HG02938 (cell line): ENCODE data around the gene ZNF683.
"Not testable (repeated sequence)": the region's sequence is repeated elsewhere in the genome, so short reads cannot be mapped to it uniquely, and the experiment has no call there.

Experiments
- ATAC-seq: cut with Tn5 transposase; IDR thresholded peaks from one replicate; pipeline ENCODE4 v1.9.1; 2021; ENCODE audit warnings: mild to moderate bottlenecking, moderate library complexity; ENCODE audit not compliant: unreplicated experiment

ZNF683 gene

GRCh38 chr1:26387447-26387846, 14.9 kb upstream of the ZNF683 start:
- ATAC-seq = no peak

GRCh38 chr1:26385063-26385462, 12.5 kb upstream of the ZNF683 start:
- not testable (repeated sequence) for ATAC-seq

- ATAC-seq = no peak
Observed at GRCh38 chr1:26384076-26384475, 11.5 kb upstream of the ZNF683 start.

GRCh38 chr1:26378879-26379251, 6.3 kb upstream of the ZNF683 start:
- no peak for ATAC-seq

- peak; percentile 68 for ATAC-seq
Observed at GRCh38 chr1:26378088-26378878, 5.7 kb upstream of the ZNF683 start.

DNA sequence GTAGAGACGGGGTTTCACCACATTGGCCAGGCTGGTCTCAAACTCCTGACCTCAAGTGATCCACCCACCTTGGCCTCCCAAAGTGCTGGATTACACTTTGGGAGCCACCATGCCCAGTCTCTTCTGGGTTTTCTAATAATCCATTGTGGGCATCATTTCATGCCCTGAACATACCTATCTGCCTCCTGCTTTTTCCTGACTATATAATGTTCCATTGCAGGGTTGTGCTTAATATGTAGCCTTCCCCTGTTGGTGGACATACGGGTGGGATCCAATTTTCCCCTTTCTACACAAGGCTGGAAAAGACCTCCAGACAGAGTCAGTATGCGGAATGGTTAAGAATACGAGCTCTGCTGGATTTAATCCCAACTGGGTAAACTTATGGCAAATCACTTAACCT, 3.5 kb upstream of the ZNF683 start:
- ATAC-seq = no peak

DNA sequence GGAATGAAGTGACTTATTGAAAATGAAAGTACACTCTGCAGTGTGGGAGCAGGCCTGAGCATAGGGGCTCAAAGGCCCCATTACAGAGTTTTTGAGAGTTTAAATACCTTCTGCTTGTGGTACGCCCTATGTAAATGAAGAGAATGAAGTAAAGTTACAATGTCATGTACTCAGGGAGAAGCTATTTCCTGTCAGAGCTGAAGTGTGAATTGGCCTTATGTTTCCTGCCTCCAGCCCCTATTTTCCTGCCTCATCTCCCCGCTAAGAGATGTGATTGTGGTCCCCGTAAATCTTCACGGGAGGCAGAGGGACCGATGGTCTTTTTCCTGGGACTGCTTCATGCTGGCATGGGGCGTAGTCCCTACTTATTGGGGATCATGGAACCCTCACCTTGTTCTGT, 2.5 kb upstream of the ZNF683 start:
- ATAC-seq = no peak

DNA sequence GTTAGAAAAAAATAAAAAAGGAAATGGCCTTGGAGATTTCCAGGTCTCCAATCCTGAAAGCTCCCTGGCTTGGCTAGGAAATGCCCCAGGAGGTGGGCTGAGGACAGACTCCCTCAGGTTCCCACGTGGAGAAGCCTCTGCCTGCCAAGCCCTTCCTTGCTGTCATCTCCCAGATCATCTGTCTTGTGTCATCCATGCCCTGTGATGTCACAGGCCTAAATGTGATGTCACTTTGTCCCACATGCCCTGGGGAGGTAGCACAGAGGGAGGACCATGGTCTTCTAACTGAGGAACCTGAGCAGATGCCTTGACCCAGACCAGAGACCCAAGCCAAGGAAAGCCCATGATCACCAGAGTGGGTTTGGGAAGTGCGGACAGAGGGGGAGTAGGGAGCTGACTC, 1.8 kb upstream of the ZNF683 start:
- not testable (repeated sequence) for ATAC-seq

DNA sequence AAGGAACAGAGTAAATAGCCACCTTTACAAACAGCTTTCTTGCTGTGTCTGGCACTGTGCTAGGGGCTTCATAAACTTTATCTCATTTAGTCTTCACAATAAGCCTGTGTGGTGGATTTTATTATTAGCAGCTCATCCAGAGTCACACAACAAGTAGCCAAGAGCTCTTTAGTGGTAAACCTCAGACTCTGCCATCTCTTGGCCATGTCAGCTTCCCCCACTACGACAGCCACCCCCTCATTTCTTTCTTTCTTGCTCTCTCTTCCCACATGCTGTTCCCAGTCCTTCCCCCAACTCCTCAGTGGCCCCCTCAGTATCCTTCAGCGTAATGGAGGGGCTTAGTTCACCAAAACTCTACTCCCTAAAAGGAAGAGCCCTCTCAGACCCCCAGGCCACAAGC, 1.2 kb upstream of the ZNF683 start:
- no peak for ATAC-seq

- no peak for ATAC-seq
Observed at GRCh38 chr1:26373281-26373680, 731 bp upstream of the ZNF683 start.

DNA sequence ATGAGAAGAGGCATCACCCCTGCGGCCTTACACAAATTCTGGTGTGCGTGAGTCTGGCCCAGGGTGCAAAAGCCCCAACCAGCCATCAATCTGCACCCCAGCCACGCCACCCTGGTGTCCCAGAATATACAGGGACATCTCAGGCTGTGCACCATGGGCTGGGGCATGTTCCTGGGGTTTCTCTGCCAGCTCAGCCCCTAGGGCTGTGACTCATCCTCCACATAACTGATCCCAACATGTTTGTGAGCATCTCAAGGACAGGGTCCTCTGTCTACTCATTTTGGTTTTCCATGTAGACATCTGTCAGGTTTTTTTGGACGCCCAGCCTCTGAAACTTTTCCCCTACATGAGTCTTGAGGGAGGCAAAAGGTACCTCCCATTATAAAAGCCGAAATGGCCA, 511 bp downstream of the ZNF683 start:
- no peak for ATAC-seq

GRCh38 chr1:26370591-26371382, 1.8 kb downstream of the ZNF683 start:
- no peak for ATAC-seq

GRCh38 chr1:26368486-26368885, 4.1 kb downstream of the ZNF683 start:
- no peak for ATAC-seq

DNA sequence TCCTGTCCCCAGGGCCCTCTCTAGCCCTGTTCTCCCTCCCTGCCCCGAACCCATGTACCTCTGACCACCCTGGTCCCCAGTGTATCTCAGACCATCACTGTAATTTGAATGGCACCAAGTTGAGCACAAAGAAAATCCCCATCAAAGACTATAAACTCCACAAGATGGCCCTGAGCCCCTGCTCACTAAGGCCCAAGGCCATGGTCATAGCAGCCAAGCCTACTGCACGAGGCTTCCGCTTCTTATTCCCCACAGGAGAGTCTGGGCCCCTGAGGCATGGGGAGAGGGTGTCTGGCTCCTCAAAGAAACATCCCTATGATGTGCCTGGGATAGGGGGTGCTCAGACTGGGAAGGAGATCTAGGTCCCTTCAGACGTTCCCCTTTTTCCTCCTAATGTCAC, 4.5 kb downstream of the ZNF683 start:
- ATAC-seq = no peak

GRCh38 chr1:26367441-26367840, 5.1 kb downstream of the ZNF683 start:
- no peak for ATAC-seq

DNA sequence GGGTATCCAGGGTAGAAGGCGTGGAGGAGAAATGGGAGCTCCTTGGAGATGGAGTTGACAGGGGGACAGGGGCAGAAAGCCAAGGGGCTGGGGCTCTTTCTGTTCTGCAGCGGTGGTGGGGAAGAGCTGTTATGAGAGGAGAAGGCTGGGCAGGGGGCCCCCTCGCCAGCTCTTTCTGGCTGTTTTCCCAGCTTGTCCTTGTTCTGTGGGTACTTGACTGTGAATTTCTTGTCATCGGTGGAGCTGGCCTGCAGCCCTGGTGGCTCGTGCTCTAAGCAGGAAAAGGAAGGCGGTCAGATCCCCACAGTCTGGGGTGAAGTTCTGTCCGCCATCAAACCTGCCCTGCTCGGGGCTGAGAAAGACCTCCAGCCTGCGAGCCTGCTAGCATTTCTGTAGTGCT, 7.6 kb downstream of the ZNF683 start:
- ATAC-seq = no peak

DNA sequence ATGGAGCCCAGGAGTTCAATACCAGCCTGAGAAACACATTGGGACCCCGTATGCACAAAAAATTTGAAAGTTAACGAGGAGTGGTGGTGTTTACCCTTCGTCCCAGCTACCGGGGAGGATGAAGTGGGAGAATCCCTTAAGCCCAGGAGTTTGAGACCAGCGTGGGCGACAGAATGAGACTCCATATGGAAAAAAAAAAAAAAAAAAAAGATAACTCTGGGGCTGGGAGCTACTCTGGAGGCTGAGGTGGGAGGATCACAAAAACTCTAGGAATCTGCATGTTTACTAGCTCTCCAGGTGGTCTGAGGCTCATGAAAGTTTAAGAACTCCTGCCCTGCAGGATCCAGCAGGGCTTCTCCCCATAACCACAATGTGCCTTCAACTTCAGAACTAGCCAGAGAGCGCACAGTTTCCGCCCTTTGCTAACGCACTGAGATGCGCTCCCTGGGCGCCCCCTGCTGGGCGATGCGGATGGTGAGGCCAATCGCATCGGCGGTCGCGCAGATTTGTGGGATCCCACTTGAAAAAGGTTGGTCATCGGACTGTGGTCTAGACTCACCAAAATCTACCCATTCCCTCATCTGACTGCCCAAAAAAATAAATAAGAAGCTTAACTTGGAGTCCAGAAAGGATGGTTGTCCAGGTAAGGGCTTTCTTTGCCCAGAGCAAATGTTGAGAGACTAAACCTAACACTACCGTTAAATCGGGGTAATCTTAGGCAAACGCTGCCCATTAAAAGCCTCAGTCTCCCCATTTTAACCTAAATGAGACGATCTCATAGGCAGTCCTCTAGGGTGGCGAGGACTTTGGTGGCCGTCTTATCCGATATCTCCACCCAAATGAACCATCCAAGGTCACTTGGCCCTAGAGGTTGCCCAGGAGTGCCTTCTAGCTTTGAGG, 8.8 kb downstream of the ZNF683 start:
- ATAC-seq = no peak

DNA sequence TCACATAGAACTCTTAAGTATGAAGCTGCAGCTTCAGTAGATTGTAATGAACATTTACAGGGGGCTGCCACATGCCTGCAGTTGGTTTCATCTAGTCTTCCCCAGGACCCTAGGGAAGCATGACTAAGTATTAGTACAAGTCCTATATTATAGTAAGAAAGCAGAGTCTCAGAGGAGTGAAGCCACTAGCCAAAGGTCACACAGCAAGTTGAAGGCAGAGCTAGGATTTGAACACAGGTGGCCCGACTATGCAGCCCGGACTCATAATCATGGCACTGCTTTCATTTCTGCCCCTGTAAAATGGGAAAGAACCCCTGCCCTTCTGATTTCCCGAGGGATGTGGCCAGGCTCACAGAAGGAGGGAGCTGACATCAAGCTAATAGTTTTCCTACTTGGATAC, 10.2 kb downstream of the ZNF683 start:
- ATAC-seq = no peak

- ATAC-seq = no peak
Observed at GRCh38 chr1:26361605-26362122, 10.9 kb downstream of the ZNF683 start.

- ATAC-seq = no peak
Observed at GRCh38 chr1:26360807-26361604, 11.5 kb downstream of the ZNF683 start.
